Sigmoid colon (tissue), 3 donors: ENCODE results near the gene SLX4IP.

Experiments used
- POLR2A ChIP-seq, 2 donors: fragments of 450-650 bp; IDR thresholded peaks; one replicate each; pipeline ENCODE4 v1.6.1; 2016; ENCODE audit warnings: antibody characterized with exemption in 2 of 2, mild to moderate bottlenecking in 2 of 2, moderate library complexity in 2 of 2
- TF ChIP-seq, protein P1 (sequence below), 4 experiments: fragments of 450-650 bp in 3 of 4; fragments of 200-600 bp in 1 of 4; IDR thresholded peaks; one replicate each; pipeline ENCODE4 v1.5.1; 2016 to 2019; ENCODE audit warnings: antibody characterized with exemption in 4 of 4, mild to moderate bottlenecking in 3 of 4, moderate library complexity in 2 of 4

DNA sequence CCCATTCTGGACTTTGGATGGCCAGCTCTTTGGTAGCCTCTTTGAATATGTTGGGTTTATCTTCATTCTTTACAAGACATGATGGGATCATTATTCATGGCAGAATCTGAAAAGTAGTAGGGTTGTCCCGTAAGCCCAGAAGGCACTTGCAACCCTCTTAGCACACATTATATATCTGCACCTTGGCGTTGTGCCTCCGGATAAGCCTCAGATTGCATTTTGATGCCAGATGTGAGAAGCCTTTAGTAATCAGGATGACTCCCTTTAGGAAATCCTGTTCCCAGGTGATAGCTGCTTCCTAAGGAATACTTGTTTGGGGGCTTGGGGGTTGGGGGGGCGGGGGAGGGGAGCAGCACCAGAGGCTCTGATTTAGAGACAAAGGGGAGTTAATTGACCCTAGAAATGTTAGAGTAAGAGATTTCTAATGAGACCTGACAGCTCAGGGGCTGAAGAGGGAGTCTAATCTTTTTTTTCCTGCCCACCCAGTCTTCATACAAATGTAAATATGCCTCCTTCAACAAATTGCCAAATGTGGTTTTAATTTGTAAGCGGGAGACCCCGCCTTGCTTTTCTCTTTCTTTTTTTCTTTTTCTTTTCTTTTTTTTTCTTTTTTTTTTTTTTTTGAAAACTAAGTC is 183.6 kb downstream of the SLX4IP start:
- TF ChIP-seq, protein P1, sequence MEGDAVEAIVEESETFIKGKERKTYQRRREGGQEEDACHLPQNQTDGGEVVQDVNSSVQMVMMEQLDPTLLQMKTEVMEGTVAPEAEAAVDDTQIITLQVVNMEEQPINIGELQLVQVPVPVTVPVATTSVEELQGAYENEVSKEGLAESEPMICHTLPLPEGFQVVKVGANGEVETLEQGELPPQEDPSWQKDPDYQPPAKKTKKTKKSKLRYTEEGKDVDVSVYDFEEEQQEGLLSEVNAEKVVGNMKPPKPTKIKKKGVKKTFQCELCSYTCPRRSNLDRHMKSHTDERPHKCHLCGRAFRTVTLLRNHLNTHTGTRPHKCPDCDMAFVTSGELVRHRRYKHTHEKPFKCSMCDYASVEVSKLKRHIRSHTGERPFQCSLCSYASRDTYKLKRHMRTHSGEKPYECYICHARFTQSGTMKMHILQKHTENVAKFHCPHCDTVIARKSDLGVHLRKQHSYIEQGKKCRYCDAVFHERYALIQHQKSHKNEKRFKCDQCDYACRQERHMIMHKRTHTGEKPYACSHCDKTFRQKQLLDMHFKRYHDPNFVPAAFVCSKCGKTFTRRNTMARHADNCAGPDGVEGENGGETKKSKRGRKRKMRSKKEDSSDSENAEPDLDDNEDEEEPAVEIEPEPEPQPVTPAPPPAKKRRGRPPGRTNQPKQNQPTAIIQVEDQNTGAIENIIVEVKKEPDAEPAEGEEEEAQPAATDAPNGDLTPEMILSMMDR (IDR thresholded peaks at IDR 0.05) = no peak
- TF ChIP-seq POLR2A (IDR thresholded peaks at IDR 0.05) = no peak
